Skin epidermis (tissue), 12 donors: ENCODE measurements around the gene NHS.
"Not testable (repeated sequence)": the region's sequence is repeated elsewhere in the genome, so short reads cannot be mapped to it uniquely, and the experiment has no call there.

Source experiments
- H3K27ac ChIP-seq, 21 experiments: fragments of 200-600 bp; sonication (generic) in 11 of 21; one replicate each; pipeline ENCODE4 v1.5.0; 2020; ENCODE audit warnings: mild to moderate bottlenecking in 3 of 21, inconsistent platforms in 2 of 21, moderate library complexity in 2 of 21
- H3K4me3 ChIP-seq, 7 experiments: fragments of 200-600 bp; sonication (generic) in 2 of 7; one replicate each; pipeline ENCODE4 v1.5.0; 2020; ENCODE audit warnings: inconsistent platforms in 2 of 7, mild to moderate bottlenecking in 2 of 7, moderate library complexity in 1 of 7

The NHS gene

GRCh38 chrX:17441965-17442364 is 67.0 kb downstream of the NHS start:
- no peak overlapping the region for H3K27ac ChIP-seq
- no peak overlapping the region for H3K4me3 ChIP-seq

GRCh38 chrX:17442898-17443297 is 67.9 kb downstream of the NHS start:
- Histone ChIP-seq H3K4me3 (no peak overlapping the region), H3K27ac (no peak overlapping the region)

- no peak overlapping the region for H3K27ac ChIP-seq
- no peak overlapping the region for H3K4me3 ChIP-seq
These were observed 68.6 kb downstream of the NHS start for GRCh38 chrX:17443556-17443955.

GRCh38 chrX:17446269-17446668 is 71.3 kb downstream of the NHS start:
- H3K4me3 ChIP-seq, H3K27ac ChIP-seq: not testable (repeated sequence)

GRCh38 chrX:17448188-17448587 is 73.2 kb downstream of the NHS start:
- Histone ChIP-seq H3K27ac (no peak overlapping the region), H3K4me3 (no peak overlapping the region)

GRCh38 chrX:17449866-17450265 is 74.9 kb downstream of the NHS start:
- Histone ChIP-seq H3K27ac (no peak overlapping the region), H3K4me3 (no peak overlapping the region)

- Histone ChIP-seq H3K4me3 (no peak overlapping the region), H3K27ac (no peak overlapping the region)
These were observed 78.8 kb downstream of the NHS start for GRCh38 chrX:17453788-17454187.

GRCh38 chrX:17456526-17456925 is 81.5 kb downstream of the NHS start:
- H3K4me3 ChIP-seq: no peak overlapping the region

GRCh38 chrX:17459008-17459611 is 84.1 kb downstream of the NHS start:
- Histone ChIP-seq H3K27ac (peak overlapping the region in 2 of 21 experiments; percentile 7 to 37), H3K4me3 (no peak overlapping the region)

More at GRCh38 chrX:17456526-17456925, 81.5 kb downstream of the NHS start:
- no peak overlapping the region for H3K27ac ChIP-seq

- no peak overlapping the region for H3K4me3 ChIP-seq
- peak overlapping the region in 4 of 21 experiments; percentile 7 to 44 (median 24) for H3K27ac ChIP-seq
These were observed 84.7 kb downstream of the NHS start for GRCh38 chrX:17459661-17460060.

- H3K27ac ChIP-seq: no peak overlapping the region
- H3K4me3 ChIP-seq: no peak overlapping the region
These were observed 87.9 kb downstream of the NHS start for GRCh38 chrX:17462881-17463280.

GRCh38 chrX:17464194-17464593 is 89.2 kb downstream of the NHS start:
- H3K4me3 ChIP-seq: no peak overlapping the region
- H3K27ac ChIP-seq: no peak overlapping the region

GRCh38 chrX:17465201-17465600 is 90.2 kb downstream of the NHS start:
- no peak overlapping the region for H3K4me3 ChIP-seq

GRCh38 chrX:17465802-17466201 is 90.8 kb downstream of the NHS start:
- Histone ChIP-seq H3K27ac (no peak overlapping the region), H3K4me3 (no peak overlapping the region)

More at GRCh38 chrX:17465201-17465600, 90.2 kb downstream of the NHS start:
- no peak overlapping the region for H3K27ac ChIP-seq

- H3K27ac ChIP-seq: no peak overlapping the region
- H3K4me3 ChIP-seq: no peak overlapping the region
These were observed 95.1 kb downstream of the NHS start for GRCh38 chrX:17470136-17470535.

- Histone ChIP-seq H3K4me3 (no peak overlapping the region), H3K27ac (no peak overlapping the region)
These were observed 96.1 kb downstream of the NHS start for GRCh38 chrX:17471121-17471520.

GRCh38 chrX:17471861-17472260 is 96.9 kb downstream of the NHS start:
- no peak overlapping the region for H3K27ac ChIP-seq
- no peak overlapping the region for H3K4me3 ChIP-seq

GRCh38 chrX:17472424-17472823 is 97.4 kb downstream of the NHS start:
- Histone ChIP-seq H3K27ac (no peak overlapping the region), H3K4me3 (no peak overlapping the region)

GRCh38 chrX:17473021-17473420 is 98.0 kb downstream of the NHS start:
- Histone ChIP-seq H3K4me3 (no peak overlapping the region), H3K27ac (no peak overlapping the region)

- no peak overlapping the region for H3K4me3 ChIP-seq
- peak overlapping the region in 1 of 21 experiments; percentile 12 for H3K27ac ChIP-seq
These were observed 99.9 kb downstream of the NHS start for GRCh38 chrX:17474892-17475291.

- H3K27ac ChIP-seq: peak overlapping the region in 1 of 21 experiments; percentile 12
- H3K4me3 ChIP-seq: no peak overlapping the region
These were observed 100.6 kb downstream of the NHS start for GRCh38 chrX:17475449-17476217.
